HepG2 (cell line): ENCODE measurements around the gene CIART. TPM values are rescaled to one million over a fixed set of nuclear protein-coding genes. Genes with fewer than 3 reads are reported as not detected.

Source experiments
- ARNT2 ChIP-seq: sonication (generic); formaldehyde crosslinking; IDR thresholded peaks from 2 replicates; pipeline ENCODE4 v1.8.0; 2022; ENCODE audit warnings: mild to moderate bottlenecking, low read depth, missing genetic modification reagents, moderate library complexity
- ATF2 ChIP-seq: sonication (generic); formaldehyde crosslinking; IDR thresholded peaks from 2 replicates; pipeline ENCODE4 v1.4.0; 2020; ENCODE audit warnings: missing genetic modification reagents
- BHLHE40 ChIP-seq: IDR thresholded peaks from 2 replicates; pipeline ENCODE4 v1.6.1; 2011; ENCODE audit warnings: low read length, improper control_type of control experiment
- BRD4 ChIP-seq: sonication (generic); formaldehyde crosslinking; IDR thresholded peaks from 2 replicates; pipeline ENCODE4 v1.4.0; 2020; ENCODE audit warnings: missing genetic modification reagents
- EHMT2 ChIP-seq: fragments of 200-600 bp; sonication (generic); IDR thresholded peaks from 2 replicates; pipeline ENCODE4 v1.7.0; 2017; ENCODE audit warnings: antibody characterized with exemption, low read depth, low read length, borderline replicate concordance
- FOXK1 ChIP-seq: sonication (generic); formaldehyde crosslinking; IDR thresholded peaks from 2 replicates; pipeline ENCODE4 v1.4.0; 2020; ENCODE audit warnings: low read depth, missing genetic modification reagents, borderline replicate concordance
- GTF3A ChIP-seq: sonication (generic); formaldehyde crosslinking; conservative IDR thresholded peaks from 2 replicates; pipeline ENCODE4 v1.4.0; 2020; ENCODE audit warnings: mild to moderate bottlenecking, missing genetic modification reagents
- HMGXB4 ChIP-seq, 2 experiments: sonication (generic) in 1 of 2; formaldehyde crosslinking in 1 of 2; IDR thresholded peaks; 2 replicates each; pipeline versions ENCODE4 v1.4.0 to v1.6.1; 2018 to 2020; ENCODE audit warnings: missing genetic modification reagents in 2 of 2, borderline replicate concordance in 1 of 2, low read depth in 1 of 2, mild to moderate bottlenecking in 1 of 2, missing biosample characterization in 1 of 2
- MATR3 ChIP-seq: sonication (generic); formaldehyde crosslinking; IDR thresholded peaks from 2 replicates; pipeline ENCODE4 v1.4.0; 2020; ENCODE audit warnings: missing genetic modification reagents
- NBN ChIP-seq: fragments of 450-650 bp; conservative IDR thresholded peaks from 2 replicates; pipeline ENCODE4 v1.6.1; 2017
- NFATC3 ChIP-seq: sonication (generic); formaldehyde crosslinking; IDR thresholded peaks from 2 replicates; pipeline ENCODE4 v1.5.1; 2020; ENCODE audit warnings: mild to moderate bottlenecking, missing genetic modification reagents
- NR2F2 ChIP-seq: IDR thresholded peaks from 2 replicates; pipeline ENCODE4 v1.6.1; 2012; ENCODE audit warnings: low read depth, inconsistent platforms, borderline replicate concordance
- RBAK ChIP-seq: sonication (generic); formaldehyde crosslinking; IDR thresholded peaks from 2 replicates; pipeline ENCODE4 v1.5.1; 2020; ENCODE audit warnings: mild to moderate bottlenecking, missing genetic modification reagents
- REXO4 ChIP-seq: sonication (generic); formaldehyde crosslinking; IDR thresholded peaks from 2 replicates; pipeline ENCODE4 v1.8.0; 2022; ENCODE audit warnings: missing genetic modification reagents, mild to moderate bottlenecking, borderline replicate concordance
- RFX5 ChIP-seq: IDR thresholded peaks from 2 replicates; pipeline ENCODE4 v1.6.1; 2011; ENCODE audit warnings: low read depth, low read length, improper control_type of control experiment
- SMC3 ChIP-seq: IDR thresholded peaks from 2 replicates; pipeline ENCODE4 v1.6.1; 2011; ENCODE audit warnings: low read length, improper control_type of control experiment
- SRSF1 ChIP-seq: fragments of 200-400 bp; formaldehyde crosslinking; optimal IDR thresholded peaks from 2 replicates; pipeline ENCODE3; 2017; ENCODE audit warnings: mild to moderate bottlenecking, low read depth, low read length, moderate library complexity
- SRSF9 ChIP-seq: fragments of 200-400 bp; formaldehyde crosslinking; IDR thresholded peaks from 2 replicates; pipeline ENCODE4 v1.6.1; 2018; ENCODE audit warnings: borderline replicate concordance, mild to moderate bottlenecking, low read depth, low read length; ENCODE audit not compliant: insufficient read depth, poor library complexity, severe bottlenecking
- SRY ChIP-seq: sonication (generic); formaldehyde crosslinking; IDR thresholded peaks from 2 replicates; pipeline ENCODE4 v1.8.0; 2022; ENCODE audit warnings: mild to moderate bottlenecking, missing genetic modification reagents
- STAG1 ChIP-seq: sonication (generic); formaldehyde crosslinking; IDR thresholded peaks from 2 replicates; pipeline ENCODE4 v1.4.0; 2020; ENCODE audit warnings: missing genetic modification reagents
- ZBTB20 ChIP-seq: sonication (generic); formaldehyde crosslinking; IDR thresholded peaks from 2 replicates; pipeline ENCODE4 v1.8.1; 2023; ENCODE audit warnings: missing genetic modification reagents, low read depth, mild to moderate bottlenecking, borderline replicate concordance
- ZNF274 ChIP-seq: sonication (generic); formaldehyde crosslinking; IDR thresholded peaks from 2 replicates; pipeline ENCODE4 v1.5.1; 2020; ENCODE audit warnings: mild to moderate bottlenecking, missing genetic modification reagents
- ZNF33A ChIP-seq: sonication (generic); formaldehyde crosslinking; IDR thresholded peaks from 2 replicates; pipeline ENCODE4 v1.5.1; 2020; ENCODE audit warnings: missing genetic modification reagents, mild to moderate bottlenecking, moderate library complexity, borderline replicate concordance
- ZNF451 ChIP-seq: sonication (generic); formaldehyde crosslinking; IDR thresholded peaks from 2 replicates; pipeline ENCODE4 v1.5.0; 2020; ENCODE audit warnings: mild to moderate bottlenecking, missing genetic modification reagents
- ZNF557 ChIP-seq: sonication (generic); formaldehyde crosslinking; IDR thresholded peaks from 2 replicates; pipeline ENCODE4 v1.4.0; 2020; ENCODE audit warnings: missing genetic modification reagents
- ZNF567 ChIP-seq: sonication (generic); formaldehyde crosslinking; IDR thresholded peaks from 2 replicates; pipeline ENCODE4 v1.8.1; 2023; ENCODE audit warnings: mild to moderate bottlenecking, missing genetic modification reagents, borderline replicate concordance
- ZNF607 ChIP-seq: sonication (generic); formaldehyde crosslinking; IDR thresholded peaks from 2 replicates; pipeline ENCODE4 v1.5.1; 2020; ENCODE audit warnings: missing genetic modification reagents, mild to moderate bottlenecking, borderline replicate concordance
- ZNF672 ChIP-seq: sonication (generic); formaldehyde crosslinking; IDR thresholded peaks from 2 replicates; pipeline ENCODE4 v1.8.1; 2022; ENCODE audit warnings: missing genetic modification reagents
- ZNF709 ChIP-seq: sonication (generic); formaldehyde crosslinking; IDR thresholded peaks from 2 replicates; pipeline ENCODE4 v1.5.0; 2020; ENCODE audit warnings: mild to moderate bottlenecking, missing genetic modification reagents
- ZNF883 ChIP-seq: sonication (generic); formaldehyde crosslinking; IDR thresholded peaks from 2 replicates; pipeline ENCODE4 v1.5.1; 2020; ENCODE audit warnings: mild to moderate bottlenecking, missing genetic modification reagents; ENCODE audit errors: not compliant biosample characterization
- polyA plus RNA-seq, 8 experiments: library from polyadenylated mRNA; depleted of rRNA in 3 of 8; stranded (reverse) in 7 of 8; unstranded in 1 of 8; fragments of >200 nt; fragmentation: Illumina TruSeq in 4 of 8; extraction: Trizol in 4 of 8; gene quantifications; 2 replicates each; pipeline versions ENCODE4 v1.2.1 to v1.2.3, GENCODE V29; 2011 to 2016; ENCODE audit warnings: low read depth in 4 of 8, missing spikeins in 1 of 8, mixed read lengths in 1 of 8; ENCODE audit not compliant: insufficient read depth in 1 of 8
- total RNA-seq, 5 experiments: library from RNA; depleted of rRNA; stranded (reverse); fragments of >200 nt; fragmentation: Illumina TruSeq; extraction: Trizol; gene quantifications; 2 replicates each; pipeline ENCODE4 v1.2.3, GENCODE V29; 2016; ENCODE audit warnings: low read depth in 1 of 5

The CIART gene
- total and polyA plus RNA-seq, 2 of the 13 experiments (the other 11 are each of a cell fraction or from before 2014, with no cell fraction given) = 0.58 TPM; not detected in 1

GRCh38 chr1:150234566-150235293 lies 47.6 kb upstream of the CIART start (continued):
- TF ChIP-seq EHMT2 = no peak
- TF ChIP-seq BRD4 (CRISPR knock-in tag) = no peak
- TF ChIP-seq ZNF883 (CRISPR knock-in tag) = peak; percentile 40
- TF ChIP-seq SRSF1 = no peak
- TF ChIP-seq NBN = no peak
- no peak for TF ChIP-seq ZNF274 (CRISPR knock-in tag)
- TF ChIP-seq ZNF672 = no peak
- no peak; the same call in 1 of the 2 replicates for TF ChIP-seq STAG1
- no peak for TF ChIP-seq ZBTB20 (CRISPR knock-in tag)
- no peak for TF ChIP-seq ZNF709 (CRISPR knock-in tag)
- no peak for TF ChIP-seq SMC3
- TF ChIP-seq ZNF607 (CRISPR knock-in tag) = no peak; the same call in 1 of the 2 replicates
- no peak for TF ChIP-seq ARNT2 (CRISPR knock-in tag)
- no peak for TF ChIP-seq ZNF557 (CRISPR knock-in tag)
- TF ChIP-seq RFX5 = no peak
- TF ChIP-seq REXO4 (CRISPR knock-in tag) = no peak
- no peak for TF ChIP-seq NR2F2
- TF ChIP-seq NFATC3 (CRISPR knock-in tag) = no peak
- no peak; the same call in 1 of the 2 replicates for TF ChIP-seq ATF2 (CRISPR knock-in tag)
- no peak for TF ChIP-seq MATR3 (CRISPR knock-in tag)
- no peak for TF ChIP-seq RBAK (CRISPR knock-in tag)
- TF ChIP-seq ZNF33A (CRISPR knock-in tag) = peak; percentile 14; the same call in 1 of the 2 replicates
- TF ChIP-seq SRSF9 = no peak
- peak; percentile 72; the same call in 1 of the 2 replicates for TF ChIP-seq SRY (CRISPR knock-in tag)
- TF ChIP-seq FOXK1 (CRISPR knock-in tag) = no peak
- no peak for TF ChIP-seq ZNF451
- TF ChIP-seq GTF3A = no peak
- 0 out of 2 replicates have a peak, but pooled peaks have one; percentile 57 for TF ChIP-seq ZNF567 (CRISPR knock-in tag)
- TF ChIP-seq BHLHE40 = no peak
- peak; percentile 64 to 70; a peak in 3 of 4 replicates for TF ChIP-seq HMGXB4 (CRISPR knock-in tag; IDR thresholded peaks at IDR 0.05; ENCODE audit: borderline replicate concordance in 1 of 2, low read depth in 1 of 2)
